Peyer's patch (tissue), 4 donors: ENCODE data around the gene ZPBP2. TPM values are rescaled to one million over a fixed set of nuclear protein-coding genes. Genes with fewer than 3 reads are reported as not detected.

Source experiments
- DNase-seq, 3 donors: peaks; one replicate each; pipeline ENCODE4 v3.0.0-alpha.2; 2017 to 2019
- H3K27ac ChIP-seq, 4 donors: fragments of 200-600 bp; sonication (generic); one replicate each; pipeline ENCODE4 v1.5.1; 2016 to 2019
- H3K27me3 ChIP-seq, 2 donors: fragments of 200-600 bp; sonication (generic); one replicate each; pipeline ENCODE4 v1.5.1; 2019
- H3K36me3 ChIP-seq, 3 donors: fragments of 200-600 bp; sonication (generic); one replicate each; pipeline ENCODE4 v1.5.1; 2016 to 2019
- H3K4me1 ChIP-seq, 4 donors: fragments of 200-600 bp; sonication (generic); one replicate each; pipeline ENCODE4 v1.5.1; 2016 to 2019
- H3K4me3 ChIP-seq, 4 donors: fragments of 200-600 bp; sonication (generic); 1 replicate in 3 of 4; 2 replicates in 1 of 4; pipeline ENCODE4 v1.5.1; 2016 to 2019; ENCODE audit warnings: mild to moderate bottlenecking in 1 of 4
- H3K9me3 ChIP-seq, 4 donors: fragments of 200-600 bp; sonication (generic); one replicate each; pipeline ENCODE4 v1.5.1; 2016 to 2019; ENCODE audit warnings: mild to moderate bottlenecking in 1 of 4
- CTCF ChIP-seq, 6 experiments: fragments of 450-650 bp in 4 of 6; fragments of 200-600 bp in 2 of 6; sonication (generic) in 1 of 6; IDR thresholded peaks; one replicate each; pipeline ENCODE4 v1.5.1; 2017 to 2019; ENCODE audit warnings: antibody characterized with exemption in 6 of 6, mild to moderate bottlenecking in 3 of 6, moderate library complexity in 1 of 6
- POLR2A ChIP-seq, 2 donors: fragments of 450-650 bp; IDR thresholded peaks; one replicate each; pipeline ENCODE4 v1.5.1; 2017; ENCODE audit warnings: antibody characterized with exemption in 2 of 2, mild to moderate bottlenecking in 2 of 2, moderate library complexity in 2 of 2
- total RNA-seq, 4 donors: library from RNA; depleted of rRNA; stranded (reverse); fragments of >200 nt; gene quantifications; one replicate each; pipeline ENCODE4 v1.1.0, GENCODE V29; 2016

Gene ZPBP2
- not detected for total RNA-seq

GRCh38 chr17:39867880-39868553 lies at the start of gene ZPBP2:
Gene ZPBP2 (plus strand): TSS chr17:39868202. CDS start chr17:39868355, 153 bp downstream.
- H3K4me3 ChIP-seq: peak within 1 kb of the TSS; percentile 19 to 30 (median 23)
- H3K27me3 ChIP-seq: no peaks in the 10 kb centered on the region
- peak in 2 of 3 donors; percentile 50 to 60 for DNase-seq
- no peak for TF ChIP-seq CTCF (IDR thresholded peaks at IDR 0.05)
- no peak for TF ChIP-seq POLR2A (IDR thresholded peaks at IDR 0.05)
- peaks cover 0 to 9% (median 3%) of the 10 kb centered on the region in 4 donors for H3K4me1 ChIP-seq
- H3K36me3 ChIP-seq: no peaks in the 10 kb centered on the region
- peaks cover 0 to 5% (median 0%) of the 10 kb centered on the region in 4 donors for H3K9me3 ChIP-seq
- H3K27ac ChIP-seq: peak within 1 kb of the TSS; percentile 51 to 90 (median 61)

DNA sequence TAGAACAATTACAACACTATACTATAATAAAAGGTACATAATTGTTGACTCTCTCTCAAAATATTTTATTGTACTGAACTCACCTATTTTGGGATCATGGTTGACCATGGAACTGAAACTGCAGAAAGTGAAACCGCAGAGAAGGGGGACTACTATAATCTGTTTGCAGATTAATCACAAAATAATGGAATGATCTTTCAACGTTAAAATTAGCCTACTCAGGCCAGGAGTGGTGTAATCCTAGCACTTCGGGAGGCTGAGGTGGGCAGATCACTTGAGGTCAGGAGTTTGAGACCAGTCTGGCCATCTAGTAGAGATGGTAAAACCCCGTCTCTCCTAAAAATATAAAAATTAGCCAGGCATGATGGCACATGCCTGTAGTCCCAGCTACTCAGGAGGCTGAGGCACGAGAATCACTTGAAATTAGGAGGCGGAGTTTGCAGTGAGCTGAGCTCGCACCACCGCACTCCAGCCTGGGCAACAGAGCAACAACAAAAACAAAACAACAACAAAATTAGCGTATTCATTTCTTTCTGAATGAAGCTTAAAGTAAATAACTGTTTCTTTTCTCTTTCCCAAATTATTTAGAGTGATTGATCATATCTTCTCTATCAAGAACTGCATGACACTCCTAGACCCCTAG lies 49.5 kb upstream of the ZPBP2 start:
- Histone ChIP-seq H3K4me3 (no peak overlapping the region), H3K27ac (peak overlapping the region in 2 of 4 donors; percentile 13 to 73), H3K4me1 (peaks cover 0 to 10% (median 0%) of the 10 kb centered on the region in 4 donors), H3K36me3 (no peaks in the 10 kb centered on the region), H3K9me3 (peaks cover 0 to 4% (median 2%) of the 10 kb centered on the region in 4 donors), H3K27me3 (no peaks in the 10 kb centered on the region)
- TF ChIP-seq POLR2A (IDR thresholded peaks at IDR 0.05): no peak
- no peak for TF ChIP-seq CTCF (IDR thresholded peaks at IDR 0.05)
- DNase-seq: no peak

DNA sequence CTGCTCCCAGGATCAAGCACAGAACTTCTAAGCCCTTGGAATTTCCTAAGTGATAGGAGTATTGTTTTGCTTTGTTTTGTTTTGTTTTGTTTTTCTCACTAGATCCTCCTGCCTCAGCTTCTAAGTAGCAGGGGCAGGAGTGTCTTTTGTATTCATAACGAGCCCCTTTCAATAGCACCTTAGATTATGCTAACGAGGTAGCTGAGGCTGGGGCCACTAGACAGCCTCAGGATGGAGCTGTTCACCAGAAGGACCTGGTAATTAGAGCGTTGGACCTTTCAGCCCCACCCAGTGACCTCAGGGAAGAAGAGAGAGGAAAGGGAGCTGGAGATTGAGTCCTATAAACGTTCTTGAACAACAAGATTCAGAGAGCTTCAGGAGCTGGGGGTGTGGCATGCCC lies 47.5 kb upstream of the ZPBP2 start:
- no peaks in the 10 kb centered on the region for H3K27me3 ChIP-seq
- no peak for DNase-seq
- H3K4me3 ChIP-seq: no peak overlapping the region
- peaks cover 0 to 20% (median 5%) of the 10 kb centered on the region in 4 donors for H3K9me3 ChIP-seq
- H3K4me1 ChIP-seq: peaks cover 0 to 10% (median 0%) of the 10 kb centered on the region in 4 donors
- TF ChIP-seq CTCF (IDR thresholded peaks at IDR 0.05) (no peak), POLR2A (IDR thresholded peaks at IDR 0.05) (no peak)
- peak overlapping the region in 2 of 4 donors; percentile 16 to 55 for H3K27ac ChIP-seq
- H3K36me3 ChIP-seq: no peaks in the 10 kb centered on the region

DNA sequence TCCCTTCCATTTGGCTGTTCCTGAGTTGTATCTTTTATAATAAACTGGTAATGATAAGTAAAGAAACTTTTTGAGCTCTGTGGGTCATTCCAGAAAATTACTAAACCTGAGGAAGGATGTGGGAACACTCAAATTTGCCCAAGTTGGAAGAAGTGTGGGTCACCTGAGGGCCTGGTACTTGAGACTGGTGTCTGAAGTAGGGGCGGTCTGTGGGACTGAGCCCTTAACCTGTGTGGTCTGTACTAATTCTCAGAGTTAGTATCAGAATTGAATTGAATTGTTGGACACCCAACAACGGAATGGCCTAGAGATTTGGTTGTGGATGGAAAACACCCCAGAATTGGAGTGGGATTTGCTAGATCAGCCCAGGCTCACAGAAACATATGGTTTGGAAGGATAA lies 47.0 kb upstream of the ZPBP2 start:
- peaks cover 0 to 10% (median 0%) of the 10 kb centered on the region in 4 donors for H3K4me1 ChIP-seq
- H3K4me3 ChIP-seq: no peak overlapping the region
- no peak for TF ChIP-seq POLR2A (IDR thresholded peaks at IDR 0.05)
- no peak for TF ChIP-seq CTCF (IDR thresholded peaks at IDR 0.05)

DNA sequence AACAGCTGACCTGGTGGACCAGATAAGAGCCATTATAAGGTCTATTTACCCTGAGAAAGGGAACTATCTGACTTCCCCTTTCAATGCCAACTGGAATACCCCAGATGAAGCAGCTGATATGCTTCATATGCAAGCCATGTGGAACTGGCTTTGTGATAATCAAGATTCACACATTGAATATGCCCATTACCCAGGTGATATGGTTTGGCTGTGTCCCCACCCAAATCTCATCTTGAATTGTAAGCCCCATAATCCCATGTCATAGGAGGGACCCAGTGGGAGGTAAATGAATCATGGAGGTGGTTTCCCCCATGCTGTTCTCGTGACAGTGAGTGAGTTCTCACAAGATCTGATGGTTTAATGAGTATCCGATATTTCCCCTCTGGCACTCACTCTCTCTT lies 46.0 kb upstream of the ZPBP2 start:
- peaks cover 0 to 20% (median 5%) of the 10 kb centered on the region in 4 donors for H3K9me3 ChIP-seq
- no peak for DNase-seq
- no peak overlapping the region for H3K4me3 ChIP-seq
- H3K4me1 ChIP-seq: peaks cover 0 to 10% (median 0%) of the 10 kb centered on the region in 4 donors
- H3K27ac ChIP-seq: peak overlapping the region in 1 of 4 donors; percentile 55
- TF ChIP-seq CTCF (IDR thresholded peaks at IDR 0.05) (no peak), POLR2A (IDR thresholded peaks at IDR 0.05) (no peak)
- no peaks in the 10 kb centered on the region for H3K27me3 ChIP-seq
- no peaks in the 10 kb centered on the region for H3K36me3 ChIP-seq

More for the DNA sequence above, 47.0 kb upstream of the ZPBP2 start:
- DNase-seq: no peak
- Histone ChIP-seq H3K9me3 (peaks cover 0 to 20% (median 5%) of the 10 kb centered on the region in 4 donors), H3K27ac (peak overlapping the region in 1 of 4 donors; percentile 55), H3K27me3 (no peaks in the 10 kb centered on the region), H3K36me3 (no peaks in the 10 kb centered on the region)
